Gastrocnemius medialis (tissue), 4 donors: Measurements from ENCODE around the gene CBX7. TPM values are rescaled to one million over a fixed set of nuclear protein-coding genes. Genes with fewer than 3 reads are reported as not detected.

Experiments used
- ATAC-seq, 2 donors: fragments of 150-250 bp; one replicate each; pipeline ENCODE4 v1.9.1; 2016
- DNase-seq, 2 donors: peaks; one replicate each; pipeline ENCODE4 v3.0.0-alpha.2; 2019
- H3K27ac ChIP-seq, 4 donors: fragments of 200-600 bp; sonication (generic); 1 replicate in 1 of 4; 2 replicates in 3 of 4; pipeline ENCODE4 v1.5.1; 2016 to 2018; ENCODE audit warnings: mild to moderate bottlenecking in 2 of 4, moderate library complexity in 1 of 4
- H3K27me3 ChIP-seq, 3 donors: fragments of 200-600 bp; sonication (generic) in 2 of 3; 1 replicate in 1 of 3; 2 replicates in 2 of 3; pipeline versions ENCODE4 v1.5.1 to v1.6.0; 2016 to 2019; ENCODE audit warnings: mild to moderate bottlenecking in 1 of 3, moderate library complexity in 1 of 3
- H3K36me3 ChIP-seq, 2 donors: fragments of 200-600 bp; sonication (generic) in 1 of 2; one replicate each; pipeline ENCODE4 v1.5.1; 2017 to 2018
- H3K4me1 ChIP-seq, 2 donors: fragments of 200-600 bp; sonication (generic) in 1 of 2; one replicate each; pipeline ENCODE4 v1.5.1; 2016 to 2017; ENCODE audit warnings: mild to moderate bottlenecking in 2 of 2
- H3K4me3 ChIP-seq, 4 donors: fragments of 200-600 bp; sonication (generic) in 3 of 4; 1 replicate in 1 of 4; 2 replicates in 3 of 4; pipeline ENCODE4 v1.5.1; 2016 to 2019; ENCODE audit warnings: mild to moderate bottlenecking in 2 of 4
- H3K9me3 ChIP-seq, 3 donors: fragments of 200-600 bp; sonication (generic) in 2 of 3; 1 replicate in 1 of 3; 2 replicates in 2 of 3; pipeline ENCODE4 v1.5.1; 2016 to 2019
- POLR2A ChIP-seq, 2 donors: fragments of 450-650 bp; IDR thresholded peaks; one replicate each; pipeline ENCODE4 v1.6.1; 2017; ENCODE audit warnings: antibody characterized with exemption in 2 of 2, mild to moderate bottlenecking in 2 of 2, moderate library complexity in 2 of 2
- in situ Hi-C, 4 donors: fragments of 200-750 bp; cut with MboI; loops; one replicate each; pipeline versions ENCODE4 v1.15.0 to v1.8.0; 2017; ENCODE audit warnings: low sequenced_read_pairs in 4 of 4
- intact Hi-C: fragments of 100-400 bp; cut with DNase I; formaldehyde crosslinking; loops from one replicate; pipeline ENCODE4 v1.15.1; 2023; ENCODE audit warnings: low total_unique reads
- total RNA-seq, 4 donors: library from RNA; depleted of rRNA; stranded (reverse); fragments of >200 nt; gene quantifications; one replicate each; pipeline versions ENCODE4 v1.1.0 to v1.2.3, GENCODE V29; 2016
- TF ChIP-seq, protein P1 (sequence below), 5 experiments: fragments of 450-650 bp in 3 of 5; fragments of 200-600 bp in 2 of 5; sonication (generic) in 2 of 5; IDR thresholded peaks in 4 of 5; conservative IDR thresholded peaks in 1 of 5; 1 replicate in 4 of 5; 2 replicates in 1 of 5; pipeline ENCODE4 v1.5.1; 2016 to 2019; ENCODE audit warnings: antibody characterized with exemption in 5 of 5, mild to moderate bottlenecking in 3 of 5, moderate library complexity in 3 of 5

The CBX7 gene
- 10 to 100 TPM; 52.4 to 78.1 (median 62.3) TPM for total RNA-seq

DNA sequence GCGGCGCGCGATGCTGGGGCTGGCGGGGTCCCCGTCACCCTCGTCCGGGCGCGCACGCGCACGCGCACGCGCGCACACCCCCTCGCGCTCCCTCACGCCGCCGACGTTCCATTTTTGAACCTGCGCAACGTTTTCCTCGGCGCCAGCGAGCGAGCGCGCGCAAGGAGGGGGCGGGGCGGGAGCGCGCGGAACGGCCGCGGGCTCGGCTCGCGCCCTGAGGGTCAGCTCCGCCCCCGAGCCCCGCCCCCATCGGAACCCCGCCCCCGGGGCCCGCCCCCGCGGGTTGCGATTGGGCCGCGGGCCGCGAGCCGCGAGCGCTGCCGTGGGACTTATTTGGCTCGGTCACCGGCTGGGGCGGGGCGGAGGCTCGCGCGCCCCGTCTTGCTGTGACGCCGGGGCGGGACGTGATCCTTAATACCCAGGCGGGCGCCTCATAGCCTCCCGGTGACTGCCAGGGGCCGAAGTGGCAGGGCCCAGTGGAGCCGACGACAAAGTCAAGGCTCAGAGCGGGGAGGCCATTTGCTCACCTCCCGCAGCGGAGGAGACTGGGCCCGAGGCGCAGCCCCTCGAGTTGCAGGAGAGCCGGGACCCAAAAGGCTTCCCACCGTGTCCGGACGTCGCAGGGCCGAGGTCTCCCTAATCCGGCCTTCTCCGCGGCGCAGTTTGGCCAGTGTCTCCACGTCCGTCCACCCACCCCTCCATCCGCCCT is at the start of gene CBX7:
Gene CBX7 (minus strand): TSS at position 170 of the 709 bp plus-strand sequence. CDS start 236 bp downstream, outside the sequence.
- DNase-seq (peak; percentile 90 to 95), ATAC-seq (peak; percentile 79 to 87)
- H3K4me3 ChIP-seq = peak within 1 kb of the TSS; percentile 85 to 98 (median 97)
- peak within 1 kb of the TSS; percentile 94 to 99 (median 98) for H3K27ac ChIP-seq
- H3K27me3 ChIP-seq = no peaks in the 10 kb centered on the region
- peaks cover 29 to 31% of the 10 kb centered on the region in 2 donors for H3K4me1 ChIP-seq
- intact Hi-C loops = loop anchor here (1.0 to 5.0 kb wide), 6 partner anchors 80 to 892 kb away; partner anchors contain the start of genes CBX6, RPL3 and RPS19BP1
- in situ Hi-C loops = loop anchor here in 2 of 4 donors (25.0 kb wide), 1 partner anchor 360 kb away; the partner anchor contains the start of genes ATF4 (in 2 of the 2) and MIEF1 (in 2 of the 2)
- TF ChIP-seq, protein P1, sequence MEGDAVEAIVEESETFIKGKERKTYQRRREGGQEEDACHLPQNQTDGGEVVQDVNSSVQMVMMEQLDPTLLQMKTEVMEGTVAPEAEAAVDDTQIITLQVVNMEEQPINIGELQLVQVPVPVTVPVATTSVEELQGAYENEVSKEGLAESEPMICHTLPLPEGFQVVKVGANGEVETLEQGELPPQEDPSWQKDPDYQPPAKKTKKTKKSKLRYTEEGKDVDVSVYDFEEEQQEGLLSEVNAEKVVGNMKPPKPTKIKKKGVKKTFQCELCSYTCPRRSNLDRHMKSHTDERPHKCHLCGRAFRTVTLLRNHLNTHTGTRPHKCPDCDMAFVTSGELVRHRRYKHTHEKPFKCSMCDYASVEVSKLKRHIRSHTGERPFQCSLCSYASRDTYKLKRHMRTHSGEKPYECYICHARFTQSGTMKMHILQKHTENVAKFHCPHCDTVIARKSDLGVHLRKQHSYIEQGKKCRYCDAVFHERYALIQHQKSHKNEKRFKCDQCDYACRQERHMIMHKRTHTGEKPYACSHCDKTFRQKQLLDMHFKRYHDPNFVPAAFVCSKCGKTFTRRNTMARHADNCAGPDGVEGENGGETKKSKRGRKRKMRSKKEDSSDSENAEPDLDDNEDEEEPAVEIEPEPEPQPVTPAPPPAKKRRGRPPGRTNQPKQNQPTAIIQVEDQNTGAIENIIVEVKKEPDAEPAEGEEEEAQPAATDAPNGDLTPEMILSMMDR (IDR thresholded peaks at IDR 0.05 in 4 of 5, conservative IDR thresholded peaks at IDR 0.05 in 1 of 5) = no peak
- TF ChIP-seq POLR2A (IDR thresholded peaks at IDR 0.05) = peak; percentile 87 to 96
- H3K36me3 ChIP-seq = peaks cover 0 to 6% of the 10 kb centered on the region in 2 donors
- no peaks in the 10 kb centered on the region for H3K9me3 ChIP-seq

DNA sequence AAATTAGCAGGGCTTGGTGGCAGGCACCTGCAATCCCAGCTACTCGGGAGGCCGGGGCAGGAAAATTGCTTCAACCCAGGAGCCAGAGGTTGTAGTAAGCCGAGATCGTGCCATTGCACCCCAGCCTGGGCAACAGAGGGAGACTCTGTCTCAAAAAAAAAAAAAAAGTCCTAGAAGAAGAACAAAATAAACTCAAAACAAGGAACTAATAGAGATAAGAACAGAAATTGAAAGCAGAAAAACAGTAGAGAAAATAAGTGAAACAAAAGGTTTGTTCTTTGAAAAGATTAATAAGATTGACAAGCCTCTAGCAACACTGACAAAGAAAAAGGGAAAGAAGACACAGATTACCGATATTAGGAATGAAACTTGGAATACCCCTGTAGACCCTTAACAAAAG is 45.1 kb upstream of the CBX7 start:
- Histone ChIP-seq H3K27me3 (no peaks in the 10 kb centered on the region), H3K27ac (no peak overlapping the region), H3K36me3 (no peaks in the 10 kb centered on the region), H3K4me1 (no peaks in the 10 kb centered on the region), H3K4me3 (no peak overlapping the region), H3K9me3 (no peaks in the 10 kb centered on the region)
- in situ Hi-C loops = no loop called here
- TF ChIP-seq POLR2A (IDR thresholded peaks at IDR 0.05) = no peak
- TF ChIP-seq, protein P1 (IDR thresholded peaks at IDR 0.05 in 4 of 5, conservative IDR thresholded peaks at IDR 0.05 in 1 of 5) = no peak
- intact Hi-C loops = no loop called here
- ATAC-seq (no peak), DNase-seq (no peak)

GRCh38 chr22:39194098-39194497 is 41.6 kb upstream of the CBX7 start:
- Histone ChIP-seq H3K4me3 (no peak overlapping the region), H3K36me3 (no peaks in the 10 kb centered on the region), H3K9me3 (no peaks in the 10 kb centered on the region), H3K27ac (no peak overlapping the region), H3K4me1 (no peaks in the 10 kb centered on the region), H3K27me3 (no peaks in the 10 kb centered on the region)
- in situ Hi-C loops = no loop called here
- ATAC-seq (no peak), DNase-seq (no peak)
- TF ChIP-seq, protein P1 (IDR thresholded peaks at IDR 0.05 in 4 of 5, conservative IDR thresholded peaks at IDR 0.05 in 1 of 5) = no peak
- TF ChIP-seq POLR2A (IDR thresholded peaks at IDR 0.05) = no peak
- intact Hi-C loops = no loop called here

DNA sequence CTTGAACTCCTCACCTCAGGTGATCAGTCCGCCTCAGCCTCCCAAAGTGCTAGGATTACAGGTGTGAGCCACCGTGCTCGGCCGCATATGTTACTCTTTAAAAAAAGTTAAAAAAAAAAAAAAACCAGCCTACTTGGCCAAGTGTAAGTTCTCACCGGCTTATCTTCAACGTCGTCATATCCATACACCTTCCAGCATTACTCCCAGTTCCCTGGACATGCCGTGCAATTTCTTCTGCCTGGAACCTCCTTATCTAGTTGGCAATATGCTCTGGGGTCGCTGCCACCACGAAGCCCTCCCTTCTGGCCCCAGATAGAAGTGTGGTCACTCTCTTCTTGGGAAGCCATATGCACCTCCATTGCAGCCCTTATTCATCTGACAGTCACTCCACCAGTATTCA is 36.3 kb upstream of the CBX7 start:
- H3K4me3 ChIP-seq = no peak overlapping the region
- no peaks in the 10 kb centered on the region for H3K27me3 ChIP-seq
- no peak overlapping the region for H3K27ac ChIP-seq
- peaks cover 11 to 17% of the 10 kb centered on the region in 2 donors for H3K4me1 ChIP-seq
- H3K36me3 ChIP-seq = no peaks in the 10 kb centered on the region
- DNase-seq (no peak), ATAC-seq (no peak)
- in situ Hi-C loops (no loop called here), intact Hi-C loops (no loop called here)
- TF ChIP-seq POLR2A (IDR thresholded peaks at IDR 0.05) = no peak
- TF ChIP-seq, protein P1 (IDR thresholded peaks at IDR 0.05 in 4 of 5, conservative IDR thresholded peaks at IDR 0.05 in 1 of 5) = no peak
- H3K9me3 ChIP-seq = no peaks in the 10 kb centered on the region
